ENCODE measurements around the gene ST6GAL1.

DNA sequence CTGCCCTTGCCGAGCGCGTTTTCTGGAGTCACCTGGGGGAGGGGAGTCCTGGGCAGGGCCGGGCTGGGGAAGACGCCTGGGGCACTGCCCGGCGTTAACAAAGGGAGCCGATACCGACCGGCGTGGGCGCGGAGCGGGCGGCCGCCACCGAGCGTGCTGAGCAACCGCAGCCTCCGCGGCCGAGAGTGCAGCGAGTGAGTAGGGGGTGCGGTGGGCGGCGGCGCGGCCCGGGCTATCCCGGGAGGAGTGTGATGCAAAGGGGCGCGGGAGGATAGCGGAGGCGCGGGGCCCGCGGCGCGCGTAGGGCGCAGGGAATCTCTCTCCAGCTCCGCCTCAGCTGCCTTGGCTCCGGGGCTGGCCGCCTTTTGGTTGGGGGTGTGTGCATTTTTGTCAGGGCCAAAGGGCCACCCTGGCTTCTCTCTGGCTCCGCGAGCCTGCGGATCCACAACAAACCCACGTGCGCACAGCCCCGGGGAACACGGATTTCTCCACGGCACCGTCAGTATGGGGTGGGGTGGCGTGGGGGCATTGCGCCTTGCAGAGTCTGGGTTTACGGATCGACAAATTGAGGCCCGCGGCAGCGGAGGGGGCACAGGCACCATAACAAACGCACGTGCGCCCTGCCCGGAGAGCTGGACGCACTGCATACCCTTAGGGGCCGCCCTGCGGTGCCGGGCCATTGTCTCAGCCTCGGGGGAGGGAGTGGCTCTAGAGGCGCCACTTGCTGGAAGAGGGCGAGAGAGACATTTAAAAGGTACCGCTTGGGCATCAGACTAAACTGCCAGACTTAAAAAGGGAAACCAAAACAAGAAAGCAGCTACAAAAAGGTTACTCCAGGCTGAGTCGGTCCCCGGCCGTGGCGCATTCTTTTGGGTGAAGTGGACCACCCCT lies 560 bp downstream of the ST6GAL1 start:
- TF ChIP-seq, protein P1, sequence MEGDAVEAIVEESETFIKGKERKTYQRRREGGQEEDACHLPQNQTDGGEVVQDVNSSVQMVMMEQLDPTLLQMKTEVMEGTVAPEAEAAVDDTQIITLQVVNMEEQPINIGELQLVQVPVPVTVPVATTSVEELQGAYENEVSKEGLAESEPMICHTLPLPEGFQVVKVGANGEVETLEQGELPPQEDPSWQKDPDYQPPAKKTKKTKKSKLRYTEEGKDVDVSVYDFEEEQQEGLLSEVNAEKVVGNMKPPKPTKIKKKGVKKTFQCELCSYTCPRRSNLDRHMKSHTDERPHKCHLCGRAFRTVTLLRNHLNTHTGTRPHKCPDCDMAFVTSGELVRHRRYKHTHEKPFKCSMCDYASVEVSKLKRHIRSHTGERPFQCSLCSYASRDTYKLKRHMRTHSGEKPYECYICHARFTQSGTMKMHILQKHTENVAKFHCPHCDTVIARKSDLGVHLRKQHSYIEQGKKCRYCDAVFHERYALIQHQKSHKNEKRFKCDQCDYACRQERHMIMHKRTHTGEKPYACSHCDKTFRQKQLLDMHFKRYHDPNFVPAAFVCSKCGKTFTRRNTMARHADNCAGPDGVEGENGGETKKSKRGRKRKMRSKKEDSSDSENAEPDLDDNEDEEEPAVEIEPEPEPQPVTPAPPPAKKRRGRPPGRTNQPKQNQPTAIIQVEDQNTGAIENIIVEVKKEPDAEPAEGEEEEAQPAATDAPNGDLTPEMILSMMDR (IDR thresholded peaks at IDR 0.05): 0 out of 2 replicates have a peak, but pooled peaks have one; percentile 18
- TF ChIP-seq NRF1 (IDR thresholded peaks at IDR 0.05; ENCODE audit: low read depth, low read length): no peak
- peak; percentile 58 for TF ChIP-seq MXI1 (IDR thresholded peaks at IDR 0.05; ENCODE audit: low read depth, low read length)
- no peak for TF ChIP-seq EZH2phosphoT487 (IDR thresholded peaks at IDR 0.05; ENCODE audit: borderline replicate concordance, low read depth)
- no peak for TF ChIP-seq TAF1 (IDR thresholded peaks at IDR 0.05; ENCODE audit: borderline replicate concordance, low read depth, low read length)
- TF ChIP-seq RFX5 (IDR thresholded peaks at IDR 0.05; ENCODE audit: low read length): no peak
- TF ChIP-seq, protein P2, sequence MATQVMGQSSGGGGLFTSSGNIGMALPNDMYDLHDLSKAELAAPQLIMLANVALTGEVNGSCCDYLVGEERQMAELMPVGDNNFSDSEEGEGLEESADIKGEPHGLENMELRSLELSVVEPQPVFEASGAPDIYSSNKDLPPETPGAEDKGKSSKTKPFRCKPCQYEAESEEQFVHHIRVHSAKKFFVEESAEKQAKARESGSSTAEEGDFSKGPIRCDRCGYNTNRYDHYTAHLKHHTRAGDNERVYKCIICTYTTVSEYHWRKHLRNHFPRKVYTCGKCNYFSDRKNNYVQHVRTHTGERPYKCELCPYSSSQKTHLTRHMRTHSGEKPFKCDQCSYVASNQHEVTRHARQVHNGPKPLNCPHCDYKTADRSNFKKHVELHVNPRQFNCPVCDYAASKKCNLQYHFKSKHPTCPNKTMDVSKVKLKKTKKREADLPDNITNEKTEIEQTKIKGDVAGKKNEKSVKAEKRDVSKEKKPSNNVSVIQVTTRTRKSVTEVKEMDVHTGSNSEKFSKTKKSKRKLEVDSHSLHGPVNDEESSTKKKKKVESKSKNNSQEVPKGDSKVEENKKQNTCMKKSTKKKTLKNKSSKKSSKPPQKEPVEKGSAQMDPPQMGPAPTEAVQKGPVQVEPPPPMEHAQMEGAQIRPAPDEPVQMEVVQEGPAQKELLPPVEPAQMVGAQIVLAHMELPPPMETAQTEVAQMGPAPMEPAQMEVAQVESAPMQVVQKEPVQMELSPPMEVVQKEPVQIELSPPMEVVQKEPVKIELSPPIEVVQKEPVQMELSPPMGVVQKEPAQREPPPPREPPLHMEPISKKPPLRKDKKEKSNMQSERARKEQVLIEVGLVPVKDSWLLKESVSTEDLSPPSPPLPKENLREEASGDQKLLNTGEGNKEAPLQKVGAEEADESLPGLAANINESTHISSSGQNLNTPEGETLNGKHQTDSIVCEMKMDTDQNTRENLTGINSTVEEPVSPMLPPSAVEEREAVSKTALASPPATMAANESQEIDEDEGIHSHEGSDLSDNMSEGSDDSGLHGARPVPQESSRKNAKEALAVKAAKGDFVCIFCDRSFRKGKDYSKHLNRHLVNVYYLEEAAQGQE (IDR thresholded peaks at IDR 0.05; ENCODE audit: low read depth, low read length): no peak
- peak; percentile 63; the same call in 1 of the 2 replicates for TF ChIP-seq SIN3A (IDR thresholded peaks at IDR 0.05; ENCODE audit: borderline replicate concordance, low read depth, low read length)
- no peak for TF ChIP-seq USF2 (IDR thresholded peaks at IDR 0.05; ENCODE audit: borderline replicate concordance, low read depth, low read length)
- no peak for TF ChIP-seq EP300 (IDR thresholded peaks at IDR 0.05; ENCODE audit: borderline replicate concordance in 1 of 2, low read depth in 1 of 2, low read length in 1 of 2)
- TF ChIP-seq, protein P3, sequence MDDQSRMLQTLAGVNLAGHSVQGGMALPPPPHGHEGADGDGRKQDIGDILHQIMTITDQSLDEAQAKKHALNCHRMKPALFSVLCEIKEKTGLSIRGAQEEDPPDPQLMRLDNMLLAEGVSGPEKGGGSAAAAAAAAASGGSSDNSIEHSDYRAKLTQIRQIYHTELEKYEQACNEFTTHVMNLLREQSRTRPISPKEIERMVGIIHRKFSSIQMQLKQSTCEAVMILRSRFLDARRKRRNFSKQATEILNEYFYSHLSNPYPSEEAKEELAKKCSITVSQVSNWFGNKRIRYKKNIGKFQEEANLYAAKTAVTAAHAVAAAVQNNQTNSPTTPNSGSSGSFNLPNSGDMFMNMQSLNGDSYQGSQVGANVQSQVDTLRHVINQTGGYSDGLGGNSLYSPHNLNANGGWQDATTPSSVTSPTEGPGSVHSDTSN (IDR thresholded peaks at IDR 0.05): no peak
- no peak for TF ChIP-seq RCOR1 (IDR thresholded peaks at IDR 0.05; ENCODE audit: low read length)
- no peak for TF ChIP-seq GABPA (IDR thresholded peaks at IDR 0.05; ENCODE audit: low read depth)

All from SK-N-SH (cell line).